HEK293 (cell line): Measurements from ENCODE around the gene SRPK1.

Experiments used
- CTCF ChIA-PET: fragments of 350-600 bp; formaldehyde crosslinking; extraction: SDS; loops from one replicate; lab custom pipeline; 2021; ENCODE audit warnings: antibody characterized with exemption; lab: Yijun Ruan, JAX
- POLR2A ChIA-PET: fragments of 300-600 bp; formaldehyde crosslinking; extraction: SDS; loops from one replicate; lab custom pipeline; 2020; ENCODE audit warnings: antibody characterized with exemption, inconsistent platforms; lab: Yijun Ruan, JAX
- H3K27ac ChIP-seq: fragments of 200-500 bp; sonication (Bioruptor generic); 2 replicates; pipeline ENCODE4 v1.5.1; 2014; ENCODE audit warnings: low read depth, low read length, control low read depth, inconsistent platforms; ENCODE audit errors: extremely low read depth
- H3K36me3 ChIP-seq, 2 experiments: fragments of 200-500 bp in 1 of 2; sonication (Bioruptor generic) in 1 of 2; 1 replicate in 1 of 2; 2 replicates in 1 of 2; pipeline ENCODE4 v1.5.1; 2014 to 2017; ENCODE audit warnings: inconsistent platforms in 2 of 2, low read length in 2 of 2; ENCODE audit not compliant: control insufficient read depth in 2 of 2, insufficient read depth in 1 of 2
- H3K4me1 ChIP-seq: fragments of 200-500 bp; sonication (Bioruptor generic); 2 replicates; pipeline ENCODE4 v1.5.1; 2014; ENCODE audit warnings: mild to moderate bottlenecking, low read length, inconsistent platforms; ENCODE audit not compliant: control insufficient read depth, insufficient read depth
- H3K4me3 ChIP-seq: 2 replicates; pipeline ENCODE4 v1.5.1; 2011; ENCODE audit warnings: low read depth, mild to moderate bottlenecking, control low read depth, low read length, moderate library complexity
- H3K9me3 ChIP-seq: fragments of 200-500 bp; sonication (Bioruptor generic); 2 replicates; pipeline ENCODE4 v1.5.1; 2014; ENCODE audit warnings: low read depth, low read length, inconsistent platforms; ENCODE audit not compliant: control insufficient read depth, insufficient read depth
- TCF7L2 ChIP-seq: IDR thresholded peaks from 2 replicates; pipeline ENCODE4 v1.6.1; 2011; ENCODE audit warnings: low read depth, mild to moderate bottlenecking, inconsistent platforms, low read length, moderate library complexity, borderline replicate concordance
- ZBTB1 ChIP-seq: fragments of 450-650 bp; formaldehyde crosslinking; IDR thresholded peaks from 2 replicates; pipeline ENCODE4 v1.5.1; 2016; ENCODE audit warnings: missing biosample characterization, missing genetic modification characterization
- ZEB2 ChIP-seq: fragments of 450-650 bp; formaldehyde crosslinking; IDR thresholded peaks from 2 replicates; pipeline ENCODE4 v1.5.1; 2016; ENCODE audit warnings: missing biosample characterization, missing genetic modification characterization
- ZNF132 ChIP-seq: fragments of 450-650 bp; formaldehyde crosslinking; IDR thresholded peaks from 2 replicates; pipeline ENCODE4 v1.5.1; 2017; ENCODE audit warnings: missing biosample characterization, missing genetic modification characterization, borderline replicate concordance
- ZNF16 ChIP-seq: fragments of 450-650 bp; formaldehyde crosslinking; IDR thresholded peaks from 2 replicates; pipeline ENCODE4 v1.5.1; 2016; ENCODE audit warnings: low read depth, missing biosample characterization, missing genetic modification characterization
- ZNF202 ChIP-seq: fragments of 450-650 bp; formaldehyde crosslinking; IDR thresholded peaks from 2 replicates; pipeline ENCODE4 v1.5.1; 2016; ENCODE audit warnings: missing biosample characterization, missing genetic modification characterization, borderline replicate concordance
- ZNF211 ChIP-seq: fragments of 450-650 bp; formaldehyde crosslinking; IDR thresholded peaks from 2 replicates; pipeline ENCODE4 v1.5.1; 2016; ENCODE audit warnings: low read depth, missing biosample characterization, missing genetic modification characterization
- ZNF266 ChIP-seq: fragments of 450-650 bp; formaldehyde crosslinking; IDR thresholded peaks from 2 replicates; pipeline ENCODE4 v1.5.1; 2016; ENCODE audit warnings: missing biosample characterization, missing genetic modification characterization, low read depth
- ZNF394 ChIP-seq: fragments of 450-650 bp; formaldehyde crosslinking; IDR thresholded peaks from 2 replicates; pipeline ENCODE4 v1.5.1; 2016; ENCODE audit warnings: missing biosample characterization, missing genetic modification characterization, mild to moderate bottlenecking, moderate library complexity, borderline replicate concordance
- ZNF426 ChIP-seq: fragments of 450-650 bp; formaldehyde crosslinking; IDR thresholded peaks from 2 replicates; pipeline ENCODE4 v1.5.1; 2017; ENCODE audit warnings: missing biosample characterization, missing genetic modification characterization, mild to moderate bottlenecking, inconsistent platforms, moderate library complexity
- ZNF433 ChIP-seq: fragments of 450-650 bp; formaldehyde crosslinking; IDR thresholded peaks from 2 replicates; pipeline ENCODE4 v1.5.1; 2016; ENCODE audit warnings: missing biosample characterization, missing genetic modification characterization, low read depth
- ZNF501 ChIP-seq: fragments of 450-650 bp; formaldehyde crosslinking; IDR thresholded peaks from 2 replicates; pipeline ENCODE4 v1.5.1; 2016; ENCODE audit warnings: missing biosample characterization, missing genetic modification characterization
- ZNF544 ChIP-seq: fragments of 450-650 bp; formaldehyde crosslinking; IDR thresholded peaks from 2 replicates; pipeline ENCODE4 v1.5.0; 2017; ENCODE audit warnings: missing biosample characterization, missing genetic modification characterization
- ZNF548 ChIP-seq: fragments of 450-650 bp; formaldehyde crosslinking; IDR thresholded peaks from 2 replicates; pipeline ENCODE4 v1.5.1; 2016; ENCODE audit warnings: missing biosample characterization, missing genetic modification characterization
- ZNF560 ChIP-seq: fragments of 450-650 bp; formaldehyde crosslinking; IDR thresholded peaks from 2 replicates; pipeline ENCODE4 v1.5.1; 2017; ENCODE audit warnings: missing biosample characterization, missing genetic modification characterization, borderline replicate concordance
- ZNF747 ChIP-seq: fragments of 450-650 bp; formaldehyde crosslinking; IDR thresholded peaks from 2 replicates; pipeline ENCODE4 v1.5.1; 2016; ENCODE audit warnings: missing biosample characterization, missing genetic modification characterization
- ZNF785 ChIP-seq: fragments of 450-650 bp; formaldehyde crosslinking; IDR thresholded peaks from 2 replicates; pipeline ENCODE4 v1.5.1; 2016; ENCODE audit warnings: missing biosample characterization, missing genetic modification characterization
- ZSCAN23 ChIP-seq: fragments of 450-650 bp; formaldehyde crosslinking; IDR thresholded peaks from 2 replicates; pipeline ENCODE4 v1.5.1; 2016; ENCODE audit warnings: missing biosample characterization, missing genetic modification characterization
- TF ChIP-seq, protein P1 (sequence below): sonication (generic); formaldehyde crosslinking; IDR thresholded peaks from 2 replicates; pipeline ENCODE4 v1.8.1; 2022; ENCODE audit warnings: mild to moderate bottlenecking, moderate library complexity, missing genetic modification reagents
- TF ChIP-seq, protein P2 (sequence below): fragments of 450-650 bp; formaldehyde crosslinking; IDR thresholded peaks from 2 replicates; pipeline ENCODE4 v1.5.1; 2017; ENCODE audit warnings: missing biosample characterization, missing genetic modification characterization
- TF ChIP-seq, protein P3 (sequence below): fragments of 450-650 bp; formaldehyde crosslinking; IDR thresholded peaks from 2 replicates; pipeline ENCODE4 v1.5.1; 2016; ENCODE audit warnings: missing biosample characterization, missing genetic modification characterization
- TF ChIP-seq, protein P4 (sequence below): fragments of 450-650 bp; formaldehyde crosslinking; IDR thresholded peaks from 2 replicates; pipeline ENCODE4 v1.5.1; 2016; ENCODE audit warnings: missing biosample characterization, missing genetic modification characterization
- TF ChIP-seq, protein P5 (sequence below): fragments of 450-650 bp; formaldehyde crosslinking; IDR thresholded peaks from 2 replicates; pipeline ENCODE4 v1.5.1; 2017; ENCODE audit warnings: missing biosample characterization, missing genetic modification characterization
- TF ChIP-seq, protein P6 (sequence below): fragments of 450-650 bp; formaldehyde crosslinking; IDR thresholded peaks from 2 replicates; pipeline ENCODE4 v1.5.1; 2017; ENCODE audit warnings: missing biosample characterization, missing genetic modification characterization

Gene SRPK1

DNA sequence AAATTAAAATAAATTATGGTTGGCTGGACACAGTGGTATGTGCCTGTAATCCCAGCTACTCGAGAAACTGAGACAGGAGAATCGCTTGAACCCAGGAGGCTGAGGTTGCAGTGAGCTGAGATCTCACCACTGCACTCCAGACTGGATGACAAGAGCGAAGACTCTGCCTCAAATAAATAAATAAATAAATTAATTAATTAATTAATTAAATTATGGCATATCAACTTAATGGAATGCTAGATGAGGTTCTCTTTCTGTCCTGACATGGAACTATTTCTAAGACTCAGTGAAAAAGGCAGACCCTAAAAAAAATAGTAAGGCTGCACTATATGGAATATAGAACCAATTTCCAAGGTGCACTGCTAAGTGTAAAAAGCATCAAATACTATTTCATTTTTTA lies 4.8 kb downstream of the SRPK1 start (continued):
- TF ChIP-seq, protein P1, sequence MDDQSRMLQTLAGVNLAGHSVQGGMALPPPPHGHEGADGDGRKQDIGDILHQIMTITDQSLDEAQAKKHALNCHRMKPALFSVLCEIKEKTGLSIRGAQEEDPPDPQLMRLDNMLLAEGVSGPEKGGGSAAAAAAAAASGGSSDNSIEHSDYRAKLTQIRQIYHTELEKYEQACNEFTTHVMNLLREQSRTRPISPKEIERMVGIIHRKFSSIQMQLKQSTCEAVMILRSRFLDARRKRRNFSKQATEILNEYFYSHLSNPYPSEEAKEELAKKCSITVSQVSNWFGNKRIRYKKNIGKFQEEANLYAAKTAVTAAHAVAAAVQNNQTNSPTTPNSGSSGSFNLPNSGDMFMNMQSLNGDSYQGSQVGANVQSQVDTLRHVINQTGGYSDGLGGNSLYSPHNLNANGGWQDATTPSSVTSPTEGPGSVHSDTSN, result no peak
- TF ChIP-seq ZNF202 (no peak), ZBTB1 (tag by site-specific recombination) (no peak), ZNF560 (tag by site-specific recombination) (peak; percentile 69; the same call in 1 of the 2 replicates), ZNF548 (tag by site-specific recombination) (no peak), ZSCAN23 (tag by site-specific recombination) (no peak), ZNF747 (tag by site-specific recombination) (no peak), ZNF426 (tag by site-specific recombination) (peak; percentile 64), ZNF785 (tag by site-specific recombination) (no peak), ZNF501 (no peak), ZNF544 (tag by site-specific recombination) (no peak), ZNF433 (tag by site-specific recombination) (0 out of 2 replicates have a peak, but pooled peaks have one; percentile 35), ZEB2 (no peak)
- TF ChIP-seq, protein P2, sequence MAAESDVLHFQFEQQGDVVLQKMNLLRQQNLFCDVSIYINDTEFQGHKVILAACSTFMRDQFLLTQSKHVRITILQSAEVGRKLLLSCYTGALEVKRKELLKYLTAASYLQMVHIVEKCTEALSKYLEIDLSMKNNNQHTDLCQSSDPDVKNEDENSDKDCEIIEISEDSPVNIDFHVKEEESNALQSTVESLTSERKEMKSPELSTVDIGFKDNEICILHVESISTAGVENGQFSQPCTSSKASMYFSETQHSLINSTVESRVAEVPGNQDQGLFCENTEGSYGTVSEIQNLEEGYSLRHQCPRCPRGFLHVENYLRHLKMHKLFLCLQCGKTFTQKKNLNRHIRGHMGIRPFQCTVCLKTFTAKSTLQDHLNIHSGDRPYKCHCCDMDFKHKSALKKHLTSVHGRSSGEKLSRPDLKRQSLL (tag by site-specific recombination), result no peak
- TF ChIP-seq, protein P3, sequence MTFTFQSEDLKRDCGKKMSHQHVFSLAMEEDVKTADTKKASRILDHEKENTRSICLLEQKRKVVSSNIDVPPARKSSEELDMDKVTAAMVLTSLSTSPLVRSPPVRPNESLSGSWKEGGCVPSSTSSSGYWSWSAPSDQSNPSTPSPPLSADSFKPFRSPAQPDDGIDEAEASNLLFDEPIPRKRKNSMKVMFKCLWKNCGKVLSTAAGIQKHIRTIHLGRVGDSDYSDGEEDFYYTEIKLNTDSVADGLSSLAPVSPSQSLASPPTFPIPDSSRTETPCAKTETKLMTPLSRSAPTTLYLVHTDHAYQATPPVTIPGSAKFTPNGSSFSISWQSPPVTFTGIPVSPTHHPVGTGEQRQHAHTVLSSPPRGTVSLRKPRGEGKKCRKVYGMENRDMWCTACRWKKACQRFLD (tag by site-specific recombination), result no peak
- TF ChIP-seq, protein P4, sequence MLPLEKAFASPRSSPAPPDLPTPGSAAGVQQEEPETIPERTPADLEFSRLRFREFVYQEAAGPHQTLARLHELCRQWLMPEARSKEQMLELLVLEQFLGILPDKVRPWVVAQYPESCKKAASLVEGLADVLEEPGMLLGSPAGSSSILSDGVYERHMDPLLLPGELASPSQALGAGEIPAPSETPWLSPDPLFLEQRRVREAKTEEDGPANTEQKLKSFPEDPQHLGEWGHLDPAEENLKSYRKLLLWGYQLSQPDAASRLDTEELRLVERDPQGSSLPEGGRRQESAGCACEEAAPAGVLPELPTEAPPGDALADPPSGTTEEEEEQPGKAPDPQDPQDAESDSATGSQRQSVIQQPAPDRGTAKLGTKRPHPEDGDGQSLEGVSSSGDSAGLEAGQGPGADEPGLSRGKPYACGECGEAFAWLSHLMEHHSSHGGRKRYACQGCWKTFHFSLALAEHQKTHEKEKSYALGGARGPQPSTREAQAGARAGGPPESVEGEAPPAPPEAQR (tag by site-specific recombination), result no peak
- TF ChIP-seq, protein P5, sequence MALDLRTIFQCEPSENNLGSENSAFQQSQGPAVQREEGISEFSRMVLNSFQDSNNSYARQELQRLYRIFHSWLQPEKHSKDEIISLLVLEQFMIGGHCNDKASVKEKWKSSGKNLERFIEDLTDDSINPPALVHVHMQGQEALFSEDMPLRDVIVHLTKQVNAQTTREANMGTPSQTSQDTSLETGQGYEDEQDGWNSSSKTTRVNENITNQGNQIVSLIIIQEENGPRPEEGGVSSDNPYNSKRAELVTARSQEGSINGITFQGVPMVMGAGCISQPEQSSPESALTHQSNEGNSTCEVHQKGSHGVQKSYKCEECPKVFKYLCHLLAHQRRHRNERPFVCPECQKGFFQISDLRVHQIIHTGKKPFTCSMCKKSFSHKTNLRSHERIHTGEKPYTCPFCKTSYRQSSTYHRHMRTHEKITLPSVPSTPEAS (tag by site-specific recombination), result peak; percentile 46

DNA sequence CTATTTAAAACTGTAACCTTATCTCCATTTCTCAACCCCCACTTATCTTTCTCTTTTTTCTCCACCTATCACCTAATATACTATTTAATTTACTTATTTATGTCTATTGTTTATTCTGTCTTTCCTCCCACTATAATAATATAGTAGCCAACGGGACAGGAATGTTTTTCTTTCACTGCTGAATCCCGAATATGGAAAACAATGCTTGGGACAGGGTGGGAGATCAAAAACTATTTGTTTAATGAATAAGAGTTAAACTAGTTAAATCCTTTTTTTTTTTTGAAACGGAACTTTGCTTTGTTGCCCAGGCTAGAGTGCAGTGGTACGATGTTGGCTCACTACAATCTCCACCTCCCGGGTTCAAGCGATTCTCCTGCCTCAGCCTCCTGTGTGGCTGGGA lies 6.4 kb downstream of the SRPK1 start:
- Histone ChIP-seq H3K4me3 (no peak overlapping the region), H3K9me3 (no peaks in the 10 kb centered on the region), H3K27ac (no peak overlapping the region), H3K36me3 (peaks cover 63 to 78% of the 10 kb centered on the region in 2 experiments), H3K4me1 (peaks cover 11% of the 10 kb centered on the region)
- POLR2A ChIA-PET, result no interaction called here
- TF ChIP-seq ZNF394, result no peak
- no peak for TF ChIP-seq TCF7L2
- no peak for TF ChIP-seq ZNF266
- TF ChIP-seq, protein P6, sequence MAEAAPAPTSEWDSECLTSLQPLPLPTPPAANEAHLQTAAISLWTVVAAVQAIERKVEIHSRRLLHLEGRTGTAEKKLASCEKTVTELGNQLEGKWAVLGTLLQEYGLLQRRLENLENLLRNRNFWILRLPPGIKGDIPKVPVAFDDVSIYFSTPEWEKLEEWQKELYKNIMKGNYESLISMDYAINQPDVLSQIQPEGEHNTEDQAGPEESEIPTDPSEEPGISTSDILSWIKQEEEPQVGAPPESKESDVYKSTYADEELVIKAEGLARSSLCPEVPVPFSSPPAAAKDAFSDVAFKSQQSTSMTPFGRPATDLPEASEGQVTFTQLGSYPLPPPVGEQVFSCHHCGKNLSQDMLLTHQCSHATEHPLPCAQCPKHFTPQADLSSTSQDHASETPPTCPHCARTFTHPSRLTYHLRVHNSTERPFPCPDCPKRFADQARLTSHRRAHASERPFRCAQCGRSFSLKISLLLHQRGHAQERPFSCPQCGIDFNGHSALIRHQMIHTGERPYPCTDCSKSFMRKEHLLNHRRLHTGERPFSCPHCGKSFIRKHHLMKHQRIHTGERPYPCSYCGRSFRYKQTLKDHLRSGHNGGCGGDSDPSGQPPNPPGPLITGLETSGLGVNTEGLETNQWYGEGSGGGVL (tag by site-specific recombination), result no peak
- TF ChIP-seq ZNF747 (tag by site-specific recombination), result no peak
- no peak for TF ChIP-seq ZNF211 (tag by site-specific recombination)
- TF ChIP-seq ZNF544 (tag by site-specific recombination), result no peak
- TF ChIP-seq ZNF16 (tag by site-specific recombination), result no peak
- TF ChIP-seq ZNF132, result no peak
- TF ChIP-seq, all 188 proteins: peak for 0
- CTCF ChIA-PET, result no interaction called here
